NCI-H510A (cell line): ENCODE data around the gene INSIG1.

Experiments used
- DNase-seq: peaks from one replicate; lab custom pipeline; 2025; lab: John Stamatoyannopoulos, UW

INSIG1 gene

GRCh38 chr7:155351120-155351870, 53.6 kb downstream of the INSIG1 start:
- no peak for DNase-seq

- no peak for DNase-seq
Measured at GRCh38 chr7:155352076-155352752, 54.5 kb downstream of the INSIG1 start.

GRCh38 chr7:155352753-155353115, 55.1 kb downstream of the INSIG1 start:
- no peak for DNase-seq

GRCh38 chr7:155353256-155353897, 55.7 kb downstream of the INSIG1 start:
- no peak for DNase-seq

GRCh38 chr7:155354371-155355048, 56.8 kb downstream of the INSIG1 start:
- no peak for DNase-seq

- DNase-seq = no peak
Measured at GRCh38 chr7:155355176-155355575, 57.5 kb downstream of the INSIG1 start.

GRCh38 chr7:155355745-155356144, 58.1 kb downstream of the INSIG1 start:
- DNase-seq = no peak

- no peak for DNase-seq
Measured at GRCh38 chr7:155356323-155357105, 58.8 kb downstream of the INSIG1 start.

- DNase-seq = no peak
Measured at GRCh38 chr7:155357573-155358041, 59.9 kb downstream of the INSIG1 start.

GRCh38 chr7:155358066-155358947, 60.6 kb downstream of the INSIG1 start:
- DNase-seq = no peak

- DNase-seq = no peak
Measured at GRCh38 chr7:155358948-155359712, 61.5 kb downstream of the INSIG1 start.
